HG02623 (cell line): Measurements from ENCODE around the gene TBC1D10A.

Source experiments
- ATAC-seq: cut with Tn5 transposase; IDR thresholded peaks from one replicate; pipeline ENCODE4 v1.9.1; 2021; ENCODE audit warnings: moderate library complexity; ENCODE audit not compliant: unreplicated experiment

The TBC1D10A gene

GRCh38 chr22:30301995-30302809 lies 24.5 kb downstream of the TBC1D10A start:
- ATAC-seq = no peak

GRCh38 chr22:30299322-30299721 lies 27.4 kb downstream of the TBC1D10A start:
- no peak for ATAC-seq

GRCh38 chr22:30297991-30298701 lies 28.6 kb downstream of the TBC1D10A start:
- ATAC-seq = no peak

DNA sequence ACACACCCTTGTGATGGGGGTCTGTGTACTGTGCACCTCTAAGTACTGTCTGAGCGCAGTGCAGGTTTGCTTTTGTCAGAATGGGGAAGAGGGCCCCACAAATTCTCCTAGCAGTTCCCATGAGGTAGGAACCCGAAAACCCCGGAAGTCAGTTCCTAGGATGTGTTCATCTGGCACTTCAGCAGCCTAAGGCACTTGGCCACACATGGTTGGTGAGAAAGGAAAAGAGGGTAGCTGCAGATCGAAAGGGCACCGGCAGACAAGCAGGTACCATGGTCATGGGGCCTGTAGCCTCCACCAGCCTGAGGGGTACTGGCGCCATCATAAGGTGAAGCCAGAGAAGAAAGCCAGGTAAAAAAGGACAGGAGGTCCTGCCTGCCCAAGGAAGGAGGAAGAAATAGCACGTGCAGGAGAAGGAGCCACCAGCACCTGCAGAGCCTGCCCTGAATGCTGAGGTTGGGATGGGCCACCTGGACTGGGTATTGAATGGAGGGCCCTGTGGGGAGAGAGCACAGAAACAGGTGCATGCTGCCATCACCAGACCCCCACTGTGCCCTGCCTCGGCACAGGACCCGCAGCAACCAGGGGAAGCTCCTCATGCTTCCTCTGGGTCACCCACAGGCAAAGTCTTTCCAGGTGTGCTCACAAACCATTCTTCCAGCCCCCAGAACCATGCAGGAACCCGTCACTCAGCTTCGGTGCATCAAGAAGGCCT lies 29.3 kb downstream of the TBC1D10A start:
- no peak for ATAC-seq

DNA sequence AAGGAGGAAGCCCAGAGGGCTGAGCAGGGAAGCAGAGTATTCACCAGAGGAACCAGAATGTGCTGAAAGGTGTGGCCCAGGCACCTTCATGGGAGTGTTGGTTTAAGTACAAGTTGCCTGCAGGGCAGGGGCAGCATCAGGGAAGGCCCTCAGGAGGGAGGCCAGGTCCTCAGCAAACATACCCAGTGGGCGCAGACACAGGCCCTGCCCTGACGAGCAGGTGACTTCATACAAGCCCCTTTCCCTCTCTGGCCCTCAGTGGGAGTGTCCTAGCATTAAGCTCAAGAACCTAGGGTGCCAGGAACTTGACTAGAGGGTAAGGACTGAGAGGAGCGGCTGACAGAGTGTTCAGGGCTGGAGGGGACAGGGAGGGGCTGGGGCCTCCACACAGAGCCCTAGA lies 29.9 kb downstream of the TBC1D10A start:
- ATAC-seq = no peak

DNA sequence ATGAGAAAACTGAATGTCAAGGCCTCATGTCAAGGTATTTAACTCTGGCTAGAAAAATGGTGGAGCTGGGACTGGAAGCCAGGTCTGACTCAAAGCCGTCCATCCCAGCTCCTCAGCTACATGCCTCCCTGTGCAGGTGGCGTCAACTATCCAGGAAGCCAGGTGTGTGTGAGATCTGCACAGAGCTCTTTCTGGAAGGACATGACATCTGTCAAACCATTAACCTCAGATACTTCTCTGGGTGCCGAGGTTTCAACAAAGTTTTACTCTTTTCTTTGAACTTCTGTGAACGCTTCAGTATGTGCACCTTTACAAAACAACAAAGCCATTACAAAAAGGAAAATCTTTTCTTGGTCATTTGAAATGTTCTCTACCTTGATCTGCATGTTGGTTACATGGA lies 30.4 kb downstream of the TBC1D10A start:
- ATAC-seq = no peak

DNA sequence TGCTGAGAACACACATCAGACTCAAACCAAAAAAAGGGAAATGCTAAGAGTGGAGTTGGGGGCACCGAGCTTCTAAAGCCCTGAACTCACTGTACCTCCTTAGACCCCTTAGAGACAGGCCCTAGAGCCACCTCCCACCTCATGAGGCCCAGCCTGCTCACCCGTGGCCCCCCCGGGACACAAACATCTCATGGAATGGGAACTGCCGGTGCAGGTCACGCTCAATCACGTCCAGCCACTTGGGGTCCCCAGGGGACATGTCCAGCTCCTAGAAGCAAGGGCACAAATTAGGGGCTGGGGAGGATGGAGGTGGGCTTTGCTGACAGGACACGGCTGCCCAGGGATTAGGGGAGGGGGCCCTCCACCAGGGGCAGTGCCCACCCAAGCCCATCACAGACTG lies 31.2 kb downstream of the TBC1D10A start:
- no peak for ATAC-seq

DNA sequence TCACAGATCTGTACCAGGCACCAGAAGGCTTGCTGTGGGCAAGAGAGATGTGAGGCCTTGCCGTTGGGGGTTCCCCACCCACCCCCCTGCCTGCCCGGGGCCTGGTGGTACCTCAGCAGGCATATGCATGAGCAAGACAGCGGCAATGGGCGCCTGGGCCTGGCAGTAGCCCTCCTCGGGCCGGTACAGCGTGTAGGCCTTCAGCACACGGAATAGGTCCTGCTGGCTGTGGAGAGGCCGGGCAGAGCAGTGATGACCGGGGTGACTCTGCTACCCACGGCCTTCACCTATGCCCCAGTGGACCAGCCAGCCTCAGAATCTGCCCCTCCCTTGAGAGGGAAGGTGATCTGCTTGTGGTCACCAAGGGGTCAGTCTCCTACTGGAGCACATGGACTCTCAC lies 31.9 kb downstream of the TBC1D10A start:
- no peak for ATAC-seq

DNA sequence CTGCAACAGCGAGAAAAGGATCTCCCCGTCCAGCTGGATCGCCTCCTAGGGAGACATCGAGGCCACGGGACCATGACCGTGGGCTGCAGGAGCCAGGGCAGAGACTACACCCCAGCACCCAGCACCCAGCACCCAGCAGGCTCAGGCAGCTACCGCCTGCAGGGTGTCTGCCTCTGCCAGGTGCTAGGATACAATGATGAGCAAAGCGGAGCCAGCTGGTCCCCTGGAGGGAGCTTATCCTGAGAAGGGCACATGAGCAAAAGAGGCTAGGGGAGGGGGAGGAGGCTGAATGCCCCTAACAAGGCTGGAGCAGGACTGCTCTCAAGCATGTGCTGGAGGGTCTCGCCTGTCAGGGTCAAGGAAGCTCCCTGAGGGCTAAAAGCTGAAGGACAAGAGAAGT lies 32.7 kb downstream of the TBC1D10A start:
- no peak for ATAC-seq

GRCh38 chr22:30293026-30293425 lies 33.7 kb downstream of the TBC1D10A start:
- ATAC-seq = no peak

DNA sequence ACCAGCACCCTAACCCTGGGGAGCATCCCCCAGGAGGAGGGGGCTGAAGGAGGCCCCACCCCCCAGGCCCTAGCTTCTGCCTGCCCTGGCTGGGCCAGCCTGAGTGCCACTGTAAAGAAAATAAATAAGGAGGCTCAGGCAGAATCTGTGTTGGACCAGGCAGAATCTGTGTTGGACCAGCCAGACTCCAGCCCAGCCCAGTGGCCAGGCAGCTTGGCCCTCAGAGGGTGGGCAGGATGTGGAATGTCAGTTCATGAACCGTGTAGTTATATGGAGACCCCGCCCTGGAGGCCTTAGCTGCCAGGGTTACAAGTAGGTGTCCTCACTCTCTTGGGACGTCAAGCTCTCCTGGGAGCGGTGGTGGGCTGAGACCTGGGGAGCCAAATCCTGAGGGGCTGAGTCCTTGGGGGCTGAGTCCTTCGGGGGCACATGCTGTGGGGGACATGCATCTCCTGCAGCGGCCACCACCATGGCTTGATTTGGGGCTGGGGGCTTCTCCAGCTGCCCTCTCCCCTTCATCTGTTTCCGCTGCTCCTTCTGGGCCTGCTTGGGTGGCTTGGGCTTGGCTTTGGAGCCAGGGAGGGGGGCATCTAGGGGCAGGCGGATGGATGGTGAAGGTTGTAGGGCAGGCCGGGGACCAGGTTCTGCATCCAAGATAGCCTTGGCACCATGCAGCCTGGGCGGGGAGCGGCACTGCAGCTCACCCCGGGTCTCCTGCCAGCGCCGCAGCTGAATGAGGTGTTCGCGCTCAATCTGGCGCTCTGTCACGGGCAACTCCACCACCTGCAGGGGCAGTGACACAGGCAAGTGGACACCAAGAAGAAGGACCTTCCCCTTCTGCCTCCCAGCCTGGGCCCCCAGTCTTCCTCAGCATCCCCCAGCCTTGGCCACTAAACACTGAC lies 34.4 kb downstream of the TBC1D10A start:
- ATAC-seq = no peak

GRCh38 chr22:30291058-30291892 lies 35.5 kb downstream of the TBC1D10A start:
- no peak for ATAC-seq

GRCh38 chr22:30290342-30291057 lies 36.2 kb downstream of the TBC1D10A start:
- no peak for ATAC-seq

DNA sequence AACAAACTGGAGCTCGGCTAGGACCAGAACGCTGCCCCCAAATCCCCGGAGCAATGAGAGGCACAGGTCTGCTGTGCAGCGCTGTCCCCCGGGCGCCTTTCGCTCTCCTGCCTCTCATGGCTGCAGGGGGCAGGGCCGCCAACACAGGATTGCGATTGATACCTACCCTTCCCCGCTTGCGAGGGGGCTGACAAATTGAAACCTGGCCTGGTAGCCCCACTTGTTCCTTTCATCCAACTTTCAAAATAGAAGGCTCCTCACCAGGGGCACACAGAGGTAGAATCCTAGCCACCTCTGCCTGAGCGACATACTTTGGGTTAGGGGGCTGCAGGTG lies 36.8 kb downstream of the TBC1D10A start:
- no peak for ATAC-seq

GRCh38 chr22:30289141-30289979 lies 37.4 kb downstream of the TBC1D10A start, which contains the start of gene CASTOR1:
CASTOR1 (minus strand) TSS chr22:30289505; CDS start chr22:30289497, 8 bp downstream.
- peak; percentile 72 for ATAC-seq

DNA sequence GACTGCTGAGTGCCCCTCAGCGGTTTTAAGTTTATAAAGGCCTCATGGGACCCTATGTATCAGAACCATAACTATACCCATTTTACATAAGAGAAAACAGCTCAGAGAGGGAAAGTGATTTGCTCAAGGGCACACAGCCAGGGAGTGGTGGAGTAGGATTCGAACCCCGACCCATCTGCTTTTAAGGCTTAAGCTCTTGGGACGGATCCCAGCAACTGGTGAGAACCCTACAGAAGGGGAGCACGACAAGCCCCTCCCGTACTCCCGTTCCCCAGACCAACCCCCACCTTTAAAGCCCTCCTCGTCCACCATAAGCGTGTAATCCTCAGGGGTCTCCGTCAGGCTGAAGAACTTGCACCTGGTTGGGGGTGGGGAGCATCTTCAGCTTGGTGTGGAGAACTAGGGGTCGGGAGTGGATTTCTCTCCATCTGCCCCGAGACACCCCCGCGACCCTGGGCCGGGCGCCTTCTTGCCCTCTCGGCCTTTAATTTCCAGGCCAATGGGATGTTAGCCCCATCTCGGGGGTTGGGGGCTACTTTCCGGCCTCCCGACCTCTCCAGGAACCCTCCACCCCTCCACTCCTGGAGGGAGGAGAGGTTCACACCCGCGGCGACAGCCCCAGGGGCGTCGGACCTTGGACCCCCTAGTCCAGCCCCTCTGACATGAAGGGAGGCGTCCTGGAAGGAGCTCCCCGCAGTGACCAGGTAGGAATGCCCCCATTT lies 38.2 kb downstream of the TBC1D10A start:
- ATAC-seq = no peak

DNA sequence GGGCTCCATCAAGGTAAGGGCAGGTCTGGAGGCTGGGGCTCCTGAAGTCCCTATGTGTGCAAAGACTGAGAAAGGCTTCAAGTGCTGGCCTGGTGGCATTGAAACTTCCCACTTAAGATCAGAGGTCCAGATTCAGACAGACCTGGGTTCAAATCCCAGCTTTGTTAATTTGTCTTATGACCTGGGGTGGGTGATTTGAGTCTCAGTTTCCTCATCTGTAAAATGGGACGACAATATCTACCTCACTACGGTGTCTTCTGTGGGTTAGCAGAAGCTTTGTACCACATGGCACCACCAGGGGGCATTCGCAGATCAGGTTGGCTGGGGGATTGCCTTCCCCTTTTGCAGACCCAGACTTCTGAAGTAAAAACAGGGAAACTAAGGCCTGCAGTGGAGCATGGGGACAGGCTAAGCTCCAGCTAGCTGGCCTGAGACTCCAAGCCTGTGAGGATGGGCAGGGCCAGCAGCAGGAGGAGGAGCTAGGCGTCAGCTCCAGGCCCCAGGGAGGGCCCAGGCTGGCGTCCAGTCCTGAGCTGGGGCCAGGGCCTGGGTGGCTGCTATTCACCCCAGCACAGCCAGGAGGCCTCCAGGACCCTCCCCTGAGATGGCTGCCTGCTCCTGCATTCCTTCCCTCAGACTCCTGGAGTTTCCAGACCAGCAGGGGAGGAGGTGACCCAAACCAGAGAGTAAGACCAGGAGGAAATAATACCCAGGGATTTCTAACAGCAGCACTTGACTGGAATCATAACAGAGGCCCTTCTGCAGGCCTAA lies 38.9 kb downstream of the TBC1D10A start:
- ATAC-seq = no peak
